IMR-90 (cell line): ENCODE measurements around the gene NXPH4.

Source experiments
- BHLHE40 ChIP-seq: fragments of 150-350 bp; IDR thresholded peaks from 2 replicates; pipeline ENCODE4 v1.6.1; 2016; ENCODE audit warnings: mild to moderate bottlenecking, low read depth, low read length
- CHD1 ChIP-seq: IDR thresholded peaks from 2 replicates; pipeline ENCODE4 v1.6.1; 2012; ENCODE audit warnings: low read depth, low read length, improper control_type of control experiment
- CTCF ChIP-seq: conservative IDR thresholded peaks from 2 replicates; pipeline ENCODE4 v1.5.1; 2012; ENCODE audit warnings: mild to moderate bottlenecking, low read depth, low read length, improper control_type of control experiment
- ELK1 ChIP-seq: fragments of 150-350 bp; IDR thresholded peaks from 2 replicates; pipeline ENCODE4 v1.6.1; 2016; ENCODE audit warnings: low read depth, mild to moderate bottlenecking, low read length, moderate library complexity, borderline replicate concordance
- MAZ ChIP-seq: IDR thresholded peaks from 2 replicates; pipeline ENCODE4 v1.6.1; 2012; ENCODE audit warnings: low read depth, mild to moderate bottlenecking, low read length, improper control_type of control experiment, moderate library complexity, borderline replicate concordance
- MXI1 ChIP-seq: IDR thresholded peaks from 2 replicates; pipeline ENCODE4 v1.6.1; 2012; ENCODE audit warnings: low read depth, mild to moderate bottlenecking, low read length, moderate library complexity, borderline replicate concordance
- NFE2L2 ChIP-seq: fragments of 150-350 bp; IDR thresholded peaks from 2 replicates; pipeline ENCODE4 v1.6.1; 2016; ENCODE audit warnings: low read depth, mild to moderate bottlenecking, low read length
- POLR2A ChIP-seq: IDR thresholded peaks from 2 replicates; pipeline ENCODE4 v1.6.1; 2012; ENCODE audit warnings: mild to moderate bottlenecking, low read depth, low read length
- RAD21 ChIP-seq: IDR thresholded peaks from 2 replicates; pipeline ENCODE4 v1.6.1; 2012; ENCODE audit warnings: low read length, improper control_type of control experiment
- RCOR1 ChIP-seq: IDR thresholded peaks from 2 replicates; pipeline ENCODE4 v1.6.1; 2012; ENCODE audit warnings: mild to moderate bottlenecking, low read length, improper control_type of control experiment; ENCODE audit not compliant: insufficient replicate concordance
- RFX5 ChIP-seq: IDR thresholded peaks from 2 replicates; pipeline ENCODE4 v1.8.0; 2012; ENCODE audit warnings: low read depth, mild to moderate bottlenecking, low read length, moderate library complexity
- SMC3 ChIP-seq: fragments of 150-350 bp; IDR thresholded peaks from 2 replicates; pipeline ENCODE4 v1.6.1; 2016; ENCODE audit warnings: low read depth, mild to moderate bottlenecking, antibody characterized with exemption, low read length, moderate library complexity
- TF ChIP-seq, protein P1 (sequence below): fragments of 150-350 bp; IDR thresholded peaks from 2 replicates; pipeline ENCODE4 v1.6.1; 2017; ENCODE audit warnings: mild to moderate bottlenecking, antibody characterized with exemption, low read length, low read depth

GRCh38 chr12:57234233-57234570, 17.6 kb downstream of the NXPH4 start:
- no peak for TF ChIP-seq CTCF
- no peak for TF ChIP-seq MXI1
- no peak for TF ChIP-seq SMC3
- TF ChIP-seq RFX5, result no peak
- no peak for TF ChIP-seq CHD1
- no peak for TF ChIP-seq POLR2A
- TF ChIP-seq RCOR1, result no peak
- TF ChIP-seq, protein P1, sequence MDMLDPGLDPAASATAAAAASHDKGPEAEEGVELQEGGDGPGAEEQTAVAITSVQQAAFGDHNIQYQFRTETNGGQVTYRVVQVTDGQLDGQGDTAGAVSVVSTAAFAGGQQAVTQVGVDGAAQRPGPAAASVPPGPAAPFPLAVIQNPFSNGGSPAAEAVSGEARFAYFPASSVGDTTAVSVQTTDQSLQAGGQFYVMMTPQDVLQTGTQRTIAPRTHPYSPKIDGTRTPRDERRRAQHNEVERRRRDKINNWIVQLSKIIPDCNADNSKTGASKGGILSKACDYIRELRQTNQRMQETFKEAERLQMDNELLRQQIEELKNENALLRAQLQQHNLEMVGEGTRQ, result no peak
- no peak for TF ChIP-seq BHLHE40
- TF ChIP-seq MAZ, result no peak
- no peak for TF ChIP-seq ELK1
- no peak for TF ChIP-seq NFE2L2
- no peak for TF ChIP-seq RAD21
